Activated CD8-positive, alpha-beta memory T cell treated with anti-CD3 and anti-CD28 coated beads for 24 hours (primary cell): ENCODE results near the gene SLC35D1.

ENCODE experiments used
- DNase-seq: peaks from one replicate; pipeline ENCODE4 v3.0.0-alpha.2; 2020

The SLC35D1 gene

DNA sequence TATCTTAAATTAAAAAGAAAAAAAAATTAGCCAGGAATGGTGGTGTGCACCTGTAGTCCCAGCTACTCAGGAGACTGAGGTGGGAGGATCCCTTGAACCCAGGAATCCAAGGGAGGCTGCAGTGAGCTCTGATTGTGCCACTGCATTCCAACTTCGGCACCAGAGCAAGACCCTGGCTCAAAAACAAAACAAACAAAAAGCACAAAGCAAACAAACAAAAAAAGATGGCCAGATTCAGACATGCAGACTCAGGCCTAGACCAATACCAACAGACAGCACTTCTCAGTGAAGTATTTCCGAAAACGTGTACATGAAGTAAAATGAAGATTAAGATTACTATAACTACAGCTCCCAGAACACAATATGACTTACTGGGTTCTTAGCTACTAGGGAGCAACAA, 10.6 kb downstream of the SLC35D1 start:
- no peak for DNase-seq

DNA sequence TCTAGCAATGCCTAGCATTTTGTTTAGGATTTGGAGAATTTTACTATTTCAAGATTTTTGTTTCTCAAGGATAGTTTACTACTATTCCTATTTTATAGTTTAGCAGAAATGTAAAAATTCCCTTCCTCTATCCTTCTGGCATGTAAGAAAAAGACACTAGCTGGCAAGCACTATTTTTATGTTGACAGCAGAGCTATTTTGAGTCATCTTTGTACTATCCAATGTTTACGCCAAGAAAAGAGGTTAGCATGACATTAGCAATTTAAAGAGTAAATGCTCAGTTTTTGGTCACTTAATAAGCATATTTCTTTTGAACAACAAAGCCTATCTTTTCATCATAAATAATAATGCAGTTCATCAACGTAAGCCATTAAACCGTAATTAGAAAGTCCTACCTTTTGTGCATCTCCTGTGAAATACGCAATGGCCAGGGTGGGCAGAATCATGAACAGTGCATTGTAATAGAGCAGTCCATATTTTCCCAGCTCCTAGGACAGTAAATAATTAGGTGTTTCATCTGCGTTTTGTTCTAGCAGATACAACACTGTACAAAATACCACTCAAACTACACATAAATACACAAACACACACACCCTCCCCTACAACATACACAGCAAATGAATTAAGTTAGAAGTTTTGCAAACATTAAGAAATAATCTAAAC, 12.0 kb downstream of the SLC35D1 start:
- no peak for DNase-seq

DNA sequence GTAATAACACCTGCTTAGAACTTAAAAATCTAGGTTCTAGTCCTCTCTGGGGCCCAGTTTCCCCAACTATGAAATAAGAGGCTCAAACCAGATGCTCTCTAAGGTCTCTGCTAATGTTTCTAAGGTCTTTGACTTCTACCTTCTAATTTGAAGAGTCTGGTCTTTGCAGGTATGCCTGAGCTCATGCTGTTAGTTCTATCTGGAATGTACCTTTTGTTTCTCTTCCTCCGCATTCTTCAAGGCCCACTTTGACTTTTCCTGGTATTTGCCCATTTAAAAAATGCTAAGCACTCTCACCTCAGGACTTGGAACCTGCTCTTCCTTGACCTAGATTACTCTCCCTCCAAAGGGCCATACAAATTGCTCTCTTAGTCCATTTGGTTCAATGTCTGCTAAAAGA, 13.5 kb downstream of the SLC35D1 start:
- no peak for DNase-seq

DNA sequence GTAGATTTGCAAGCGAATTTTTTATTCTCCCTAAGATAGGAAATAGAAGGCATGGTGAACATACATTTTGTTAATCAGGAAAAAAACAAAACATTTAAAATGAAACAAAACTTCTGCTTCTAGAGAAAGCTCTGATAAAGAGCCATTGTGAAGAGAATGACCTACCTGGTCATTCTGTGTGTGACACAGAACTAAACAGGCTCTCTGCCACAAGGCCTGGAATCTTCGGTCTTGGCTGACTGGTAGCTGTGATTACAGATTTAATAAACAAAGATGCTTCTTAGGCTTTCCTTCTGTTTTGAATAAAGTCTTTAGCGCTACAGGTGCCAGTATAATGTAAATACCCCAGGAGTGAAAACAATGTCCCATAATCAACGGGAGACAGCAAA, 22.1 kb downstream of the SLC35D1 start:
- no peak for DNase-seq

DNA sequence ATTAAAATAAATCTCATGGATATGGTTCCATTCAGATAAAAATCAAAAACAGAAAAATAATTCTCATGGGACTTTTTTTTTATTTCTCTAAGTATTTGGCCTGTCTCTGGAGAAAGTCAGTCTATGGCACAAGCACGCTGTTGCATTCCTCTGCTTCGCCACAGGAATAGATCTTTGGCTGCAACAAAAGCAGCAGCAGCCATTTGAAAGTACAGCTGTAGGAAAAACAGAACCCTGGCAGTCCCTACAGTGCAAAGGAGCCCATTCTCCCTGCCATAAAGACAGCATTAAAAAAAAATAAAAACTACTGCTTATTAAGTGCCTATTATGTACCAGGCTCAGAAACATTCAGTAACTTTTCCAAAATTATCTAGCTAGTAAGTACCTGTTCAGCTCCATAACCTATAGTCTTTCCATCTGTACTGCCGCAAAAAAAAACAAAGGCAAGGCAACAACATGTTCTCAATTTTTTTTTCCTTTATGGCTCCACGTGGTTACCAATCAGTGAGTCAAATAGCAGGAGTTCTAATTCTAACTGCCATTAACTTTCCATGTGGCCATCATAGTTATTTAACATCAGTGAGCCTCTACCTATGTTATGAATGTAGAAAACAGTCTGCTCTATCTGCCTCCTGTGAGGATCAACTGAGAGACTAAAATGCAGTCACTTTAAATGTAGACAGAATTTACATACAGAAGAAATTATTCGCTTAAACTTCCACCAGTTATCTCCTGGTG, 22.7 kb downstream of the SLC35D1 start:
- DNase-seq, result no peak

DNA sequence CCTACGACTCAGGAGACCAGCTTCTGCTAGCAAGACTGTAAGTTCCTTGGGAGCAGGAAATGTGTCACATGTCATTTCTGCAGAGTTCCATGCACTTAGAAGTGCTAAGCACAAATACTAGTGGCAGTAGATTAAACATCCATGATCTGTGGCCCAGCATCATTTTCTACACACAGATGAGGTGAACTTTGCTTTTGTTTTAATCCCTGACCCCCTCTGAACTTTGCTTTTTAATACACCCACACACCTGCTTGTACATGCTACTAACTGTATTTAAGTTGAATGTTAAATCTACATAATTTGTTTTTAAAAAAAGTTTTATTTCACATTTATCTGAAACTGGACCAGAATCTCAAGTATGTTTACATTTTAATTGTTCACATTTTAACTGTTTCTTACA, 24.5 kb downstream of the SLC35D1 start:
- DNase-seq, result no peak

DNA sequence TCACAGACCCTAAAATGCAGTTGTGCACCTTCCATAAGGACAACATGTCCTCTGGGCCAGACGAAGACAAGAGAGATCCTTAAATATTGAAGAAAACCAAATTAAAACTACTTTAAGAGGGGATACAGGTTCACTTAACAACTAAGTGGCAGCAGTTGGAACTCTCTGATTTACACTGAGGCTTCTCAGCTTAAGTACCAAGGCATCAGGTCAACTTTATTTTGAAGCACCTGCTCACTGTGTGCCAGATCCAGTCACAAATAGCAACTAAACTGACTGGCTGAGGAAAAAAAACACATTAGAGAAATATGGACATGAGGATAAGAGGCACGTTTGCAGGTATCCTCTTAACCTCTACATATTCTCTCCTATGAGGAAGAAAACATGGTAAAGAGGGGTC, 33.2 kb downstream of the SLC35D1 start:
- DNase-seq, result no peak

DNA sequence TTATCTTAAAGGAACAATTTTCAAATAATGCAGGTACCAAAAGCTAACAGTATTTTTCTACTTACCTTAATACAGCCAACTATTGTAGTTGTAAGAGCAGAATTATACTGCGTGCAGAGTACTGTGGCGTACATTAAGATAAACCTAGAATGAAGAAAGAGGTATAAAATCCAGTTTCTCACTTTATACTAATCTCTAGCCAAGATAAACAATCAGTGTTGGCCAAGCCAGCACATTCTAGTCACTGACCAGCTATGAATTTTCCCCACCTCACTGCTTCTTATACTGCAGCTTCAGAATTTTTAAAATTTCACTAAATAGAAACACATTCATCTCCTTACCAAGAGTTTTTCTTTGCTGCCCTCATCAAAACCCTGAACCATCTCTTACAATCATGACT, 33.6 kb downstream of the SLC35D1 start:
- DNase-seq, result no peak

DNA sequence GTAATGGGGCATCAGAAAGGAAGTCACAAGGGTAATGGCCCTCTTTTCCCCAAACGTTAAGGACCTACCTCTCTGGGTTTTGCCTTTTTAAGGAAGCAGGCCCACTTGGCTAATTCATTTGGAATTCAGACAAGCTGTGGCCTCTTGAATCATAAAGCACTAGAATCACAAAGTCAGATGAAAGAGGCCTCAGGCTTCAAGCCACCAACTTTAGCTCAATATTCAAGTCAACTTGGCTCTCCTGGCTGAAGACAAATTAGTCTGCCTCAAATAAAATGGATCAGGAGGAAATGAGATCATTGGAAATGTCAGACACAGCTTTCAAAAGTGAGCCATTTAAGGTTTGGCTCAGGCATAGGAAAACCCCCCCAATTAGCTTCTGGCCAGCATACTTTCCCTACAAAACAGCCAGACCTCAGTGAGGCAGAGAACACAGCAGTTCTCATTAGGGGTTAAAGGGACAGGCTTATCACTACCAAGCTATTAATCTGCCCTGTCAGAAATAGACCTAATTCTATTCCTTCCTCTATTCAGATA, 34.3 kb downstream of the SLC35D1 start:
- DNase-seq, result no peak

DNA sequence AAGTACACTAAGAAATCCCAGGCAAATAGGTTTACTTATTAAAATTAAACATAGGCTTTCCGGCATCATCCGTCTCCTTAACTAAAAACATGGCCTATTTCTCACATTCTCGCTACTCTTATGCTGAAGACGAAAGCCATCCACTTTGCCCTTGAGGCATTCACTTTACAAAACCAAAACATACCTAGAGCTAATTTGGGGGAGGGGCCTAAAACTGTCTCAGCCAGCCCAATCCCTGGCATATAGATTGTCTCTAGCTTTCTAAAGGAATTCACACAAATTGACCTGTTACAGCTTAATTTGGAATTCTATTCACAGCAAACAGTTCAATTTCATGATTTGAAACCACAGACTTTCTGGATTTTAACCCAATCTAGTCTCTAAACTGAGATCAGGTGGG, 34.8 kb downstream of the SLC35D1 start:
- no peak for DNase-seq

DNA sequence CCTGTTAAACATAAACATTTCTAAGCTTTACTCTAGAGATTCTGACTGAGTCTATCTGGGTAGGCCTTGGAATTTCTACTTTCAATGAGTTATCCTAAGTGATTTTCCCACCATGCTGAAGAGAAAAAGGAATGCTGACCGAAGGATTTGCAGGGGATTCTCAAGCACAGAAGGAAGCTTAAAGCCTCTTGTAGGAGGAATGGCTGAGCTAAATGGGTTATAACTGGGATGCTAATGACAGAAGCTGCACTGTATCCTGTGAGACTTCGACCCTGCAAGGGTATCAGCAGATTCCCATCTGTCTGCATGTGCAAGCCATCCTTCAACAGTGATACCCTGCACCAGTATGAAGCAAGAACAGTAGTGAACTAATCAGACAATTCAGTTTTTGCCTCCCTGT, 35.4 kb downstream of the SLC35D1 start:
- no peak for DNase-seq

DNA sequence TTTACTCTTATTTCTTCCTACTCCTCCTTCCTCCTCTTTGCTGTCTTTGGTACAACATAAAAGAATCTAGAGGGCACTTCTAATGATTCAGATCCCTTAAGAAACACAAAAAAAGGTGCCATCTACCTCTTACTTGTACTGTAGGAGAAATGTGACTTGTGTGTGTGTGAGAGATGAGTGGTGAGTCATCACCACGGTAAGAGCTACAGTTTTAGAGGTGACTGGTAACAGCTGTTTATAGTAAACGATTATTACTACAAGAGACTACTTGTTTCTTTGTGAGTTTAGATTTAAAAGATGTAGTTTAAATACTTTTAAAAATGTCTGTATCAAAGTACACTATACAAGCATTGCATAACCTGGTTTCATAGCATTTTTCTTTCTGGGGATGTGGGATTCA, 40.4 kb downstream of the SLC35D1 start:
- DNase-seq, result no peak

DNA sequence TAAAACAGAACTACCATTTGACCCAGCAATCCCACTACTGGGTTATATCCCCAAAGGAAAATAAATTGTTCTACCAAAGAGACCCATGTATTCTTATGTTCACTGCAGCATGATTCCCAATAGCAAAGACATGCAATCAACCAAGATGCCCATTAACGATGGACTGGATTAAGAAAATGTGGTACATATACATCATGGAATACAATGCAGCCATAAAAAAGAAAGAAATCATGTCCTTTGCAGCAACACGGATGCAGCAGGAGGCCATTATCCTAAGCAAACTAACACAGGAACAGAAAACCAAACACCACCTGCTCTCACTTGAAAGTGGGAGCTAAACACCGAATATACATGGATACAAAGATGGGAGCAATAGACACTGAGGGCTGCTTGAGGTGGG, 44.2 kb downstream of the SLC35D1 start:
- DNase-seq, result no peak

DNA sequence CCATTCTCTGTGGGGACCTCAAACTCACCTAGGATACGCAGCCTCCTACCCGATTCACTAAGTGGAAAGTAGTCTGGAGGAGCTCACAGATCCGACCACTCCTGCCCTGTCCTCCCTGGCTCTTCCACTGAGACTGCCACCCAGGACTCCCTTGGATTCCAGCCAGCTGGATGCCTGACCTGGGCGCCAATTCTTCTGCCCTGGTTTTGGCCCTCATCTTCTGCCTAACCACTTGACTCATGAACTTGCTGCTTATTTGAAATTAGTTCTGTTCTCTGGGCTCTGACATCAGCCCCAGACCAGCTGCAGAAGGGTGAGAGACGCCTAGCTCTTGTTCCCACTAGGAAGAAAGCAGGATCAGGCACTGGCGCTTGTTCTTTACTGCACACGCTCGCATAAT, 48.9 kb downstream of the SLC35D1 start:
- no peak for DNase-seq

DNA sequence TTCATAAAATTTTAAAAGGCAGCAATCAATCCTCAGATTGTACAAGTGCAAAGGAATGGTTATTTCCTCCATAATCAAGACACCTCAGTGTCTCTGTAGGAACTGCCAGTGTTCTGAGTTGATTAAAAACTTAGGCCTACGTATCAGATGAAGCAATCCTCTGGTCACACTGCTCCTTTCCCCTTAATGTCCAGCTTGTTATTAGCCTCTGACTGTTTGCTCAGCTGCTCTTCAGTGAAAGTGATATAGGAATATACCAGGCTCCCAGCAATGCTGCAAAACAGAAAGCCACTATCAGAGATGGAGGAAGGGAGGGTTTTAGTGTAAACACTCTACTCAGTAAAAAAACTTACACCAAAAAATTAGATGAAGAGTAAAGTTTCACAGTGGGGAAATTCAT, 49.8 kb downstream of the SLC35D1 start:
- no peak for DNase-seq

DNA sequence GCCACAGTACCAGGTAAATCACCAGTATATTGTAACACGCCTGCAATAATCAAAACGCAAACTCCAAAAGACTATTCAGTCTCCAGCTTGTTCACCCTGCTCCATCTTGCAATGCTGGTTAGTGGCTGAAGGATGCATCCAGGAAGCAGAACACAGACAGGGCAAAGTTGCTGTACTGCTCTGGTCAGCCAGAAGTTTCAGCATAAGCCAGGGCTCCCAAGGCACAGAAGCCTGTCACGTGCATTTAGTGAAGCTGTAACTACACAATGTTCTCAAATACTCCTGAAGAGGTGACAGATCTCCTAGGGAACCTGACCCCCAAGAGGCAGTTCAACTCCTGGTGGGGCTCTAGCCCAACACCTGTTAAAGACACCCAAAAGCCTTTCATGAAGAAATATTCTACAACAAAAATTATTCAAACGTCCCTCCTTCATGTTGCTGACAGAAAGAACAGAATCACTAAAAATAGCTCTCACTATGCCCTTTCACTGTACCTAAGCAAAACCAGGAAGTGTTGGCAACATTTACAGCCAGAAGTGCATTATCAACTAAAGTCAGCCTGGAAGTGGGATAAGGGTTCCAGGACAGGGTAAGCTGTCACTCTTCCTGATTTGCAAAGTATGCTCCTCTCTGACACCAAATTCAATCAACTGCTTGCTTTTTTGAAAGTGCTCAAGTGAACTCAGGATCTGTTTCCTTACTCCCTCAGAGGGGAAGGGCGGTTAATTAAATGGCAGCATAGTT, 52.1 kb downstream of the SLC35D1 start:
- DNase-seq, result no peak

DNA sequence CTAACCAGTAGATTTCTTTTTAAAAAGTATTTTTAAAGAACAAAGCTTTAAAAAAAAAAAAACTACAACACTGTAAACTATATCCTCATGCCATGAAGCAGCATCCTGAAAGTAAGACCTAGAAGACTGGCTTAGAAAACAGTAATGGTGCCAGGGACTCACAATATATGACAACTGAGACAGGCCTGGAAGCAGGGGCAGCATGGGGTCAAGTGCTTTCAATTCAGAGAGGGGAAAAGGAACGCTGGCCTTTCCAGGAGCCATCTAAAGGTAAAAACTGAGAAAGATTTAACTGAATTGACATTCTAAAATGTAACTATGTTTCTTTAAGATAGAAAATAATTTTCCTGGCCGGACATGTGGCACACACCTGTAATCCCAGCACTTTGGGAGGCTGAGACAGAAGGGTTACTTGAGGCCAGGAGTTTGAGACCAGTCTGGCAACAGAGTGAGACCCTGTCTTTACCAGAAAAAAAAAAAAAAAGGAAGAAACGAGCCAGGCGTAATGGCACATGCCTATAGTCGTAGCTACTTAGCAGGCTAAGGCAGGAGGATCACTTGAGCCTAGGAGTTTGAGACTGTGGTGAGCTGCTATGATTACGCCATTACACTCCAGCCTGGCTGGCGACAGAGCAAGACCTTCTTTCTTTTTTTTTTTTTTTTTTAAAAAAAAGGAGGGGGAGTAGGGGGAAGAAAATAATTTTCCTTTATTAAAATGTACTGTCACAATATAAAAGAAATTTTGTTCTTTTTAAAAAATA, 54.1 kb downstream of the SLC35D1 start:
- DNase-seq, result no peak

DNA sequence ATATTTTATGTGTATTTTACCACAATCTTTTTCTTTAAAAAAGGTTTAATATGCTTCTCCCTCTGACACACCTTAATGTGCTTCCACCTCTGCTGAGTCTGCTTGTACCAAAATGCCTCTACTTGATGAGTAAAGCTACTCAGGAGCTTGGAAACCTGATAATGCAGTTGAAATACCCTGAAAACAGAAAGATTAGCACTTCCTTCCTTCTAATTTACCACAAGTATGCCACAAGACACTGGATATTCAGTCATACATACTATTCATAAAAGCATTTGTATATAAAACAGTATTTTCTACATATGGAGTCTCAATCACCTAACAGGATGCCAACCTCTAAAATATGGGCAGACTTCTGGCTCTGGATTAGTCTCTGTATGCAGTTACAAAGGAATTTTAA, 55.0 kb downstream of the SLC35D1 start:
- DNase-seq, result no peak

DNA sequence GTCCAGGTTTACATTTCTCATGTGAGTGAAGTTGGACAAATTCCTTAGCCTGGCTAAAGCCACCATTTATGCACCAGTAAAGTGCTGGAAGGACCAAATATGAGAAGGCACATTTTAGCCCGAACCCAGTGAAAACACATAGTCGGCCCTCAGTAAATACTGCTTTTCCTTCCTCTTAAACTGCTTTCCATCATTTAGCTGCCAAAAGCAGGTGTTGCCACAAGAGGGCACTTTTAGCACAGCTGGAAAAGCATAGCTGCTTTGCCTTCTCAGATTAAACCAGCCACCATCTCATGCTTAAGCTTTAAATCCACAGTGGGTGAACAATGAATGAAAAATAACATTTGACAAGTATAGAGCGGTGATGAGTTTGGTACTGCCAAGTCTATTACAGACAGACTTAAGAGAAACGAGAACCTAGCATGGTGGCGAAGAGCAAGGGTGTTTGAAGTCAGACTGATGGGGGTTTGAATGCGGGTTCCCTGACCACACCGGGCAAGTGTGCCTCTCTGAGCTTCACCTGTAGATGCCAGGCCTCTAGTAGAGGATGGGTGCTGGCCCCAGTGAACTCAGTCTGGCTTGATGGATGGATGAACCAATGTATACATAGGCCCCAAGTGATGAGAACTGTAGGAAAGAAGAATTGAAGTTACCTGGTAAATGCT, 57.8 kb downstream of the SLC35D1 start:
- DNase-seq, result peak; percentile 70

DNA sequence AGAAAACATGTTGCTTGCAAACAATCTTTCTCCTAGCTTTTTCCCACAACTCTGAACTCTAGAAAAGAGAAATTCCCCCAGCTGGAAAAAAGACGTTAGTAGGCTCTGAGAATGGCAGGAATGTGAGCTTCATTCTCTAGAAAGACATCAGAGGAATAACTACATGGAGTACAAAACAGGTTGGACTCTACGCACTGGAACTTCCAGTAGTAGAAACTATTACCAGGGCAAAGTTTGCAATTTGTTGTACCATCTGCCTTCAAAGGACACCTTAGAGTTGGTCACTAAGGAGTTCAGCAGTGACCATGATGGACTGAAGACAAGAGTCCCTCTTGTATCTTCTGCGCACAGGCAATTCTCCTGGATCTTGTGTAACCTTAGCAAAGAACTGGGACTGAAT, 60.9 kb downstream of the SLC35D1 start:
- DNase-seq, result no peak

DNA sequence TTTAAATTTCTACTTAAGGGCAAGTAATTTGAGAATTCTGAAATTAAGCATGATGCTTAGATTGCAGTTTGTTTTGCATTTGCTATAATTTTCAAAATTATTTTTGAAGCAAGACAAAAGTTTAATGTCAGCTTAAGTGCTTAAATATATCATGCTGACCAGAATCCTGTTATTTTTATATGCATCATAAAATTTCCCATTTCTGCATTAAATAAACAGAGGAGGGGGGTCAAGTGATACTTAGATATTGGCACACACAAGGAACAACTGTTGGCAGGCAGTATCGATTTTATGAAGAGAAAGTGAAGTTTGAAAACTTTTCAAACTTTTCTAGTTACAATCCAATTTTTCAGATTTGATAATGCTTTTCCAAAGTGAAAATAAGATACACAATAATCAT, 68.1 kb downstream of the SLC35D1 start:
- no peak for DNase-seq

DNA sequence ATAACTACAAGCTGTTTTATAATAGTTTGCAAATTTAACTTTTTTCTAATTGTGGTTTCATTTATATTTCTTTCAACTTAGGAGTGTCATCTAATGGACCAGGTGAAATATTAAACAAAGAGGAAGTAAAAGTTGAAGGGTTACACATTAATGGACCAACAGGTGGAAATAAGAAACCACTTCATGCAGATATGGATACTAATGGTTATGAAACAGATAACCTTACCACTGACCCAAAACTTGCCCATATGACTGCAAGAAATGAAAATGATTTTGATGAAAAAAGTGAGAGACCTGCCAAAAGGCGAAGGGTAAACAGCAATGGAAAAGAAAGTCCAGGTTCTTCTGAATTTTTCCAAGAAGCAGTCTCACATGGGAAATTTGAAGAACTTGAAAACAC, 69.5 kb downstream of the SLC35D1 start:
- no peak for DNase-seq
